ENCODE data around the gene DCC. TPM values are rescaled to one million over a fixed set of nuclear protein-coding genes. Genes with fewer than 3 reads are reported as not detected.

Gene DCC
- total RNA-seq, 4 donors from 2014 or later = 0.84 to 1.2 TPM; not detected in 2

GRCh38 chr18:53441761-53442414 lies 1101.9 kb downstream of the DCC start:
- 38 to 43% methylated on average over 3 of the region's 3 CpGs for WGBS, 2 donors

GRCh38 chr18:53442415-53442783 lies 1102.4 kb downstream of the DCC start:
- DNase-seq (ENCODE audit: low spot score in 2 of 2) = no peak
- no peaks in the 10 kb centered on the region for H3K4me1 ChIP-seq
- 67 to 76% methylated on average over 3 of the region's 3 CpGs for WGBS, 2 donors
- no peak overlapping the region for H3K4me3 ChIP-seq
- H3K36me3 ChIP-seq = no peaks in the 10 kb centered on the region
- TF ChIP-seq EP300 (IDR thresholded peaks at IDR 0.05) (no peak), CTCF (IDR thresholded peaks at IDR 0.05) (no peak), POLR2A (IDR thresholded peaks at IDR 0.05) (no peak)
- no peak overlapping the region for H3K27ac ChIP-seq
- H3K27me3 ChIP-seq = no peaks in the 10 kb centered on the region
- H3K9me3 ChIP-seq = no peaks in the 10 kb centered on the region

More at GRCh38 chr18:53441761-53442414, 1101.9 kb downstream of the DCC start:
- no peak for DNase-seq (ENCODE audit: low spot score in 2 of 2)
- no peaks in the 10 kb centered on the region for H3K9me3 ChIP-seq
- no peak overlapping the region for H3K27ac ChIP-seq
- no peaks in the 10 kb centered on the region for H3K36me3 ChIP-seq
- no peak overlapping the region for H3K4me3 ChIP-seq
- no peaks in the 10 kb centered on the region for H3K27me3 ChIP-seq
- no peaks in the 10 kb centered on the region for H3K4me1 ChIP-seq
- no peak for TF ChIP-seq POLR2A (IDR thresholded peaks at IDR 0.05)
- TF ChIP-seq CTCF (IDR thresholded peaks at IDR 0.05) = no peak
- no peak for TF ChIP-seq EP300 (IDR thresholded peaks at IDR 0.05)

- no peaks in the 10 kb centered on the region for H3K27me3 ChIP-seq
- H3K9me3 ChIP-seq = no peaks in the 10 kb centered on the region
- no peak for DNase-seq (ENCODE audit: low spot score in 2 of 2)
- H3K4me3 ChIP-seq = no peak overlapping the region
- no peaks in the 10 kb centered on the region for H3K36me3 ChIP-seq
- no peak overlapping the region for H3K27ac ChIP-seq
- WGBS, 2 donors = 53 to 82% methylated on average over 2 of the region's 2 CpGs
- no peak for TF ChIP-seq CTCF (IDR thresholded peaks at IDR 0.05)
- TF ChIP-seq POLR2A (IDR thresholded peaks at IDR 0.05) = no peak
- TF ChIP-seq EP300 (IDR thresholded peaks at IDR 0.05) = no peak
- H3K4me1 ChIP-seq = no peaks in the 10 kb centered on the region
These were observed 1103.3 kb downstream of the DCC start for GRCh38 chr18:53443336-53443735.

GRCh38 chr18:53443831-53444230 lies 1103.8 kb downstream of the DCC start:
- Histone ChIP-seq H3K36me3 (no peaks in the 10 kb centered on the region), H3K27me3 (no peaks in the 10 kb centered on the region), H3K9me3 (no peaks in the 10 kb centered on the region), H3K4me3 (no peak overlapping the region), H3K4me1 (no peaks in the 10 kb centered on the region), H3K27ac (no peak overlapping the region)
- TF ChIP-seq CTCF (IDR thresholded peaks at IDR 0.05) (no peak), EP300 (IDR thresholded peaks at IDR 0.05) (no peak), POLR2A (IDR thresholded peaks at IDR 0.05) (no peak)
- 79 to 100% methylated on average over 4 of the region's 4 CpGs for WGBS, 2 donors
- DNase-seq (ENCODE audit: low spot score in 2 of 2) = no peak

GRCh38 chr18:53451902-53452301 lies 1111.9 kb downstream of the DCC start:
- no peak overlapping the region for H3K4me3 ChIP-seq
- 44 to 83% methylated on average over 2 of the region's 2 CpGs for WGBS, 2 donors

More at GRCh38 chr18:53451902-53452301, 1111.9 kb downstream of the DCC start:
- H3K4me1 ChIP-seq = no peaks in the 10 kb centered on the region
- no peaks in the 10 kb centered on the region for H3K9me3 ChIP-seq
- H3K27ac ChIP-seq = no peak overlapping the region
- DNase-seq (ENCODE audit: low spot score in 2 of 2) = no peak
- TF ChIP-seq CTCF (IDR thresholded peaks at IDR 0.05) (no peak), EP300 (IDR thresholded peaks at IDR 0.05) (no peak), POLR2A (IDR thresholded peaks at IDR 0.05) (no peak)
- H3K27me3 ChIP-seq = no peaks in the 10 kb centered on the region
- H3K36me3 ChIP-seq = no peaks in the 10 kb centered on the region

Measured in tibial nerve (tissue), 4 donors.